Activated CD8-positive, alpha-beta memory T cell treated with anti-CD3 and anti-CD28 coated beads for 36 hours (primary cell): Measurements from ENCODE around the gene LIMD2. TPM values are rescaled to one million over a fixed set of nuclear protein-coding genes. Genes with fewer than 3 reads are reported as not detected.

Experiments
- CTCF ChIA-PET: fragments of 350-600 bp; sonication (Branson Sonifier 250); formaldehyde crosslinking; loops from one replicate; lab custom pipeline; 2021; ENCODE audit warnings: antibody characterized with exemption; lab: Charles Lee
- POLR2A ChIA-PET: fragments of 350-600 bp; sonication (Branson Sonifier 250); formaldehyde crosslinking; loops from one replicate; lab custom pipeline; 2021; ENCODE audit warnings: antibody characterized with exemption; lab: Charles Lee
- total RNA-seq, 2 experiments: library from RNA; stranded (reverse); gene quantifications; one replicate each; pipeline ENCODE4 v1.2.3, GENCODE V29; 2021

LIMD2 gene
- total RNA-seq, 2 experiments from 2014 or later = 180 to 188 TPM

DNA sequence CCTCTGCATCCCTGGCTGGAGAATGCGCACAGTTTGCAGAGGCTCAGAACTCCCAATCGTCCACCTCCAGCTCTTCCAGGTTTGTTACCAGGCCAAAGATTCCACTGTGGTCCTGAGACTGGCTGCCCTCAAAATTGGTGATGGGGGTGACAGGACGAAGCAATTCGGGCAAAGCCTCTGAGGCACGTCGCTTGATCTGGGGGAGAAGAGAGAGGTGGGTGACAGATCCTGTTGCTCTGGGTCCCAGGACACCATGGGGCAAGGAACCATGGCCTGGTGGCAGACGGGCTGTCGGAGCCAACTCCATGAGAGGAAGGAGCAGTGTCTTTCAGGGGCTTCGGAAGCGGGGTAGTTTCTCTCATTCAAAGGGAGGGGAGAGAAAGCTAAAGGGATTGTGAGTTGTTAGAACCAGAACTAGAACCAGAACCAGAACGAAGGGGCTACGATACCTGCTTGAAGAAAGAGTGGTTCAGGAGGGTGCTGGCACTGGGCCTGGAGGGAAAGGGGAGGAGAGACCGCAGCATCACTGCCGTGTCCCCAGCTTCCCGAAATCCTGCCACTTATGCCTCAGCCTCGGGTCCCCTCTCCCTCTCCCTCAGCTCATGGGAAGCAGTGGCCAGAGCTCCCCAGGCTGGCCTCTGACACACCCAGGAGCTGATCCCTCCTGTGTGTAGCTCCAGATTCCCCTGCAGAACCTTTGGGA lies 3.8 kb upstream of the LIMD2 start:
- POLR2A ChIA-PET = no interaction called here
- CTCF ChIA-PET = no interaction called here

- CTCF ChIA-PET = interaction anchor here (0.7 kb wide), 1 partner anchor 91 kb away, joined by 3 read pairs; no protein-coding TSS in a partner anchor
- POLR2A ChIA-PET = interaction anchor here (3.2 kb wide), 1 partner anchor 71 kb away, joined by 21 read pairs; the partner anchor contains the start of genes CCDC47 and DDX42
Measured at GRCh38 chr17:63703029-63703428, 3.1 kb upstream of the LIMD2 start.

- ChIA-PET POLR2A (interaction anchor here (3.2 kb wide), 1 partner anchor 72 kb away, joined by 21 read pairs; the partner anchor contains the start of genes CCDC47 and DDX42), CTCF (interaction anchor here (0.7 kb wide), 1 partner anchor 90 kb away, joined by 3 read pairs; no protein-coding TSS in a partner anchor)
Measured at GRCh38 chr17:63702721-63703015, 2.7 kb upstream of the LIMD2 start.

GRCh38 chr17:63701868-63702720 lies 2.2 kb upstream of the LIMD2 start:
- ChIA-PET POLR2A (interaction anchor here (0.6 to 3.2 kb wide), 8 partner anchors 7 to 448 kb away, joined by 3 to 21 read pairs (median 4); partner anchors contain the start of genes CCDC47, DCAF7, DDX42 and STRADA), CTCF (interaction anchor here (0.7 to 1.5 kb wide), 2 partner anchors 8 to 90 kb away, joined by 3 to 8 read pairs; no protein-coding TSS in a partner anchor)

DNA sequence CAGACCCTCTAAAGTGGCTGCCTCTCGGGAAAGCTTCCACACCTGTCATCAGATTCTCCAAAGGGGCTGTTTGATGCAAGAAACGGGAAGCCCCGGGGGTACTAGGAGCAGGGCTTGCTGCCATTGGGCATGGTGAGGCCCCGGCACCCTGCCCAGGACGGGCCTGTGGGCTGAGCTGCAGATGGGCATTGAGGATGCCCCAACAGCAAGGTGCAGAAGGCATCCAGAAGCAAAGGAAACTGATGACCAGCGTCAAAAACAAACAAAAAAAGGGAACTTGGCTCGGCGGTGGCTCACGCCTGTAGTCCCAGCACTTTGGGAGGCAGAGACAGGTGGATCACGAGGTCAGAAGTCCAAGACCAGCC lies 1.5 kb upstream of the LIMD2 start:
- POLR2A ChIA-PET = interaction anchor here (0.6 to 3.2 kb wide), 11 partner anchors 8 to 964 kb away, joined by 3 to 21 read pairs (median 4); partner anchors contain the start of genes CCDC47, DCAF7, DDX42 and MAP3K3
- CTCF ChIA-PET = interaction anchor here (0.8 to 1.5 kb wide), 3 partner anchors 9 to 79 kb away, joined by 3 to 8 read pairs (median 3); partner anchors contain the start of genes CCDC47 and MAP3K3

- CTCF ChIA-PET = interaction anchor here (0.8 to 1.5 kb wide), 3 partner anchors 10 to 78 kb away, joined by 3 to 8 read pairs (median 3); partner anchors contain the start of genes CCDC47 and MAP3K3
- POLR2A ChIA-PET = interaction anchor here (0.6 to 3.2 kb wide), 12 partner anchors 9 to 963 kb away, joined by 3 to 21 read pairs (median 4); partner anchors contain the start of genes CCDC47, DCAF7, DDX42 and MAP3K3
Measured at GRCh38 chr17:63700528-63701455, 867 bp upstream of the LIMD2 start.

DNA sequence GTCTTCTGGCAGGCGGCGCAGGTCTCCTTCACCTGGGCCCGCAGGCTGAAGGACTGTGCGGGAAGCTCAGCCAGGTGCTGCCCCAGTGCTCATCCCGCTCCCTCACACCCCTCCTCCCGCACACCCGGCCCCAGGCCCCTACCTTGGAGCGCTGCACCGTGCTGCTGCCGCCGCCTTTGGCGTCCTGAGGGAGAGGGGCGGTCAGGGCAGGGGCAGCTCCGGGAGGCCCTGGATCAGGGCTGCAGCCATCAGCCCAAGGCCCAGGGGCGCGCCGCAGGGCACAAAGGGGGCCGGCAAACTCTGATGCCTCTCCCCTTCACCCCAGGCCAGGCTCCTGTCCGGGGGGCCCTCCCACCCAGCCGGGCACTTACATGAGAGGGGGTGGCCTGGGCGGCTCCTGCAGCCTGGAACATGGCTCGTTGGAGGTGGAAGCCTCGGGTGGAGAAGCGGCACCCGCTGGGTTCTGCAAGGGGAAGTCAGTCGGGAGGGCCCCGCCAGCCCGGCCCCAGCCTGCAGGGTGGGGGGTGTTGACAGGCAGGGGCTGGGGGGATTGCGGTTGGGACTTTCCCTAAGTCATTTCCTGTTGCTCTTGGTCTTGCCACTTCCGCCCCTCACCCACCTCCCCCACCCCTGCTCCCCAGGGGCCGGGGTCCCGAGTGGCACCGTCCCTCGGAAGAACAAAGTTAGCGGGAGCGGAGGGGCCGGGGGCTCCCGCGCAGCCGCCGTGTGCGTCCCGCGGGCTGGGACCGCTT lies 863 bp downstream of the LIMD2 start:
- ChIA-PET POLR2A (interaction anchor here (0.6 to 2.2 kb wide), 12 partner anchors 7 to 449 kb away, joined by 3 to 15 read pairs (median 5); partner anchors contain the start of genes CCDC47, DDX42 and MAP3K3), CTCF (interaction anchor here (1.0 to 3.2 kb wide), 3 partner anchors 11 to 273 kb away, joined by 3 to 21 read pairs (median 13); no protein-coding TSS in a partner anchor)

DNA sequence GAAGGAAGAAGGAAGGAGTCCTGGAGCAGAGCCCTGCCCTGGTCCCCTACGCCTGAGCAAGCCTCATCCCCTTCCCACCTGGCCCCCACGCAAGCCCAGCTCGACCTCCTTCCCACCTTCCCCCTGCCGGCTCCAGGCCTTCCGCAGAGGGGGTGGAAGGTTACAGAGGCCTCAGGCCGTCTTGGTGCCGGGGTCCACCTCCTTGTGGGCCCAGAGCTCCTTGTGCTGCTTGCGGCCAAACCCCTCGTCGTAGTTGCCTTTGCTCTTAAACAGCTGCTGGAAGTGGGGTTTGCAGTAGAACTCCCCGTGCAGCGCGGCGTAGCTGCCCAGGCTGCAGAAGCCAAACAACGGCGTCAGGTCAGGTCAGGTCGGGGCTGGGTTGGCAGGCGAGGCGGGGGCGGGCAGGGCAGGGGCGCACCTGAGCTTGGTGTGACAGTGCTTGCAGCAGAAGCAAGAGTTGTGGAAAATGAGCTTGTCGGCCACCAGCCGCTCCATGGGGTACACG lies 1.5 kb downstream of the LIMD2 start:
- POLR2A ChIA-PET = interaction anchor here (0.6 to 2.2 kb wide), 11 partner anchors 8 to 449 kb away, joined by 3 to 15 read pairs (median 4); partner anchors contain the start of genes CCDC47, DDX42 and MAP3K3

GRCh38 chr17:63697341-63698286 lies 2.3 kb downstream of the LIMD2 start:
- ChIA-PET CTCF (interaction anchor here (0.5 to 3.2 kb wide), 18 partner anchors 9 to 272 kb away, joined by 3 to 21 read pairs (median 4); partner anchors contain the start of genes CCDC47 and DDX42), POLR2A (interaction anchor here (0.6 to 2.2 kb wide), 10 partner anchors 9 to 221 kb away, joined by 3 to 15 read pairs (median 6); partner anchors contain the start of genes CCDC47, DDX42 and MAP3K3)

More for the DNA sequence above, 1.5 kb downstream of the LIMD2 start:
- CTCF ChIA-PET = interaction anchor here (0.5 to 3.2 kb wide), 9 partner anchors 12 to 273 kb away, joined by 3 to 21 read pairs (median 4); no protein-coding TSS in a partner anchor

DNA sequence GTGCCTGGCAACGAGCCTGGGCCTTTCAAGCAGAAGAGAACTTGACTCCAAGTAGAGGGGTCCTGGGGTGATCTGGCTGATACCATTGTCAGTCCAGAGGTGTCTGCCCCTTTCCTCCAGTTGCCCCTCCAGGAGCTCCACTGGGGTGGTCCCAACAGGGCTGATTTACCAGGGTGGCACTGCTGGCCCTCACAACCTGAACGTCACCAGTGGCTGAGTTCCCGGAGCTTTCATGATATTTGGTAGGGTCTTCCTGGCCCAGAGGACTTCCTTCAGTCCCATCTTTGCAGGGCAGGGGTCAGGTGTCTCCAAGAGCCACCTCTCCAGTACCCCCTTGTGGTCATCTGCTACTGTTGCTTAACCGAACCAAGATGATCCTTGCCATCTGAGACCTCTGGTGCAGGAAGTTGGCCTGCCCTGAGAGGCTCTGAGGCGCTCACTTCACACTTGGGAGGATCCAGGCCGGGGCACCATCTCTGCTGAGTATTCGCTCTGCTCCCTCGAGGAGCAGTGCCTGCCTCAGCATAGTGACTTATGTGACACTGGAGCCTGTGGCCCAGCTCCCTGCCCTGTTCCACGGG lies 3.5 kb downstream of the LIMD2 start:
- POLR2A ChIA-PET = interaction anchor here (0.6 kb wide), 1 partner anchor 261 kb away, joined by 3 read pairs; no protein-coding TSS in a partner anchor
- CTCF ChIA-PET = interaction anchor here (0.9 to 3.2 kb wide), 9 partner anchors 9 to 271 kb away, joined by 3 to 21 read pairs (median 4); no protein-coding TSS in a partner anchor

- ChIA-PET POLR2A (interaction anchor here (0.6 kb wide), 1 partner anchor 260 kb away, joined by 3 read pairs; no protein-coding TSS in a partner anchor), CTCF (interaction anchor here (1.0 to 3.2 kb wide), 6 partner anchors 8 to 270 kb away, joined by 3 to 21 read pairs (median 7); no protein-coding TSS in a partner anchor)
Measured at GRCh38 chr17:63695889-63696288, 4.0 kb downstream of the LIMD2 start.

- ChIA-PET CTCF (interaction anchor here (0.6 to 1.2 kb wide), 2 partner anchors 10 to 15 kb away, joined by 4 to 5 read pairs; no protein-coding TSS in a partner anchor), POLR2A (interaction anchor here (0.6 to 1.7 kb wide), 3 partner anchors 10 to 250 kb away, joined by 3 to 4 read pairs (median 4); no protein-coding TSS in a partner anchor)
Measured at GRCh38 chr17:63694950-63695773, 4.8 kb downstream of the LIMD2 start.

DNA sequence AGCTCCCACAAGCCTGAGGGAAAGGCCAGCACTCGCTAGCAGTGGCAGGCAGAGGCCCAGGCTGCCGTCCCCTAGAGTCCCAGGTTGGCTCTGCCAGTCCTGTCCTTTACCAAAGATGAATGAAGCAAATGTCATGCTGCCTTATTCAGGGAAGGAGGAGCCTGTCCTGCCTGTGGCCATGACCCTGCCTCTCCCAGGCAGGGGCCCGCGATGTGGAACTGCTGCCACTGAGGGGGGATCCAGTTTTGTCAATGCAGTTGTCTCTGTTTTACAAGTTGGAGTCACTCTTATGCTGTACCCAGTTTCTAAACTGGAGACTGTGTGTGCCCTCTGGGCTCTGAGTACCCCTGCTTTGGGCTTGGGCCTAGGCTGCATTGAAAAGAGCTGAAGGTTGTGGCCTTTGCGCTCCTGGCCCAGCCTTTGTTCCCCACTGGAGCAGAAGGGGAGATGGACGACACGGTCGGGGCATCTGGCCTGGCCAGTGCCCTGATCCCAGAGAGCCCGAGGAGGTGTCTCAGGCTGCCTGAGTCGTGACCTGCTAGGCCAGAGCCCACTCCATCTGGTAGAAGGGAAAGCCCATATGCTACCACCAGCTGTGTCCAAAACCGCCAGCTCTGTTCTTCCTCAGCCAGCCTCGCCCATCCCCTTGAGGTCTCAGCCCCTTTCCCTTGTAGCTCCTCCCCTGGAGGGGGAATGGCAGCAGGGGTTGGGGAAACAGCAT lies 5.5 kb downstream of the LIMD2 start:
- CTCF ChIA-PET = interaction anchor here (0.6 to 1.2 kb wide), 4 partner anchors 11 to 109 kb away, joined by 3 to 5 read pairs (median 4); no protein-coding TSS in a partner anchor
- POLR2A ChIA-PET = interaction anchor here (0.6 to 1.7 kb wide), 3 partner anchors 11 to 249 kb away, joined by 3 to 4 read pairs (median 4); no protein-coding TSS in a partner anchor
